HepG2 (cell line): ENCODE data around the gene PEAK1. TPM values are rescaled to one million over a fixed set of nuclear protein-coding genes. Genes with fewer than 3 reads are reported as not detected.

ENCODE experiments used
- KDM6A ChIP-seq: IDR thresholded peaks from 2 replicates; pipeline ENCODE4 v1.6.1; 2016; ENCODE audit warnings: low read depth
- ZBTB8A ChIP-seq: sonication (generic); formaldehyde crosslinking; IDR thresholded peaks from 2 replicates; pipeline ENCODE4 v1.4.0; 2020; ENCODE audit warnings: mild to moderate bottlenecking, low read depth, missing genetic modification reagents, borderline replicate concordance
- ZNF232 ChIP-seq: sonication (generic); formaldehyde crosslinking; IDR thresholded peaks from 2 replicates; pipeline ENCODE4 v1.4.0; 2020; ENCODE audit warnings: missing genetic modification reagents, borderline replicate concordance
- ZNF768 ChIP-seq: sonication (generic); formaldehyde crosslinking; IDR thresholded peaks from 2 replicates; pipeline ENCODE4 v1.4.0; 2020; ENCODE audit warnings: missing genetic modification reagents
- polyA plus RNA-seq, 8 experiments: library from polyadenylated mRNA; depleted of rRNA in 3 of 8; stranded (reverse) in 7 of 8; unstranded in 1 of 8; fragments of >200 nt; fragmentation: Illumina TruSeq in 4 of 8; extraction: Trizol in 4 of 8; gene quantifications; 2 replicates each; pipeline versions ENCODE4 v1.2.1 to v1.2.3, GENCODE V29; 2011 to 2016; ENCODE audit warnings: low read depth in 4 of 8, missing spikeins in 1 of 8, mixed read lengths in 1 of 8; ENCODE audit not compliant: insufficient read depth in 1 of 8
- total RNA-seq, 5 experiments: library from RNA; depleted of rRNA; stranded (reverse); fragments of >200 nt; fragmentation: Illumina TruSeq; extraction: Trizol; gene quantifications; 2 replicates each; pipeline ENCODE4 v1.2.3, GENCODE V29; 2016; ENCODE audit warnings: low read depth in 1 of 5
- TF ChIP-seq, protein P1 (sequence below), 2 experiments: sonication (generic) in 1 of 2; formaldehyde crosslinking in 1 of 2; IDR thresholded peaks; 2 replicates each; pipeline versions ENCODE4 v1.6.1 to v1.9.0; 2014 to 2022; ENCODE audit warnings: antibody characterized with exemption in 1 of 2, borderline replicate concordance in 1 of 2, inconsistent platforms in 1 of 2, low read depth in 1 of 2, missing genetic modification reagents in 1 of 2
- TF ChIP-seq, protein P2 (sequence below): fragments of 450-650 bp; IDR thresholded peaks from 2 replicates; pipeline ENCODE4 v1.6.1; 2016
- TF ChIP-seq, protein P3 (sequence below): sonication (generic); formaldehyde crosslinking; IDR thresholded peaks from 2 replicates; pipeline ENCODE4 v1.5.0; 2020; ENCODE audit warnings: mild to moderate bottlenecking, missing genetic modification reagents, borderline replicate concordance
- TF ChIP-seq, protein P4 (sequence below): sonication (generic); formaldehyde crosslinking; IDR thresholded peaks from 2 replicates; pipeline ENCODE4 v1.8.1; 2023; ENCODE audit warnings: mild to moderate bottlenecking, inconsistent platforms, moderate library complexity, missing genetic modification reagents, borderline replicate concordance
- TF ChIP-seq, protein P5 (sequence below): IDR thresholded peaks from 2 replicates; pipeline ENCODE4 v1.6.1; 2016; ENCODE audit warnings: mild to moderate bottlenecking

PEAK1 gene
- total and polyA plus RNA-seq, 2 of the 13 experiments (the other 11 are each of a cell fraction or from before 2014, with no cell fraction given): 6.0 to 6.6 TPM

DNA sequence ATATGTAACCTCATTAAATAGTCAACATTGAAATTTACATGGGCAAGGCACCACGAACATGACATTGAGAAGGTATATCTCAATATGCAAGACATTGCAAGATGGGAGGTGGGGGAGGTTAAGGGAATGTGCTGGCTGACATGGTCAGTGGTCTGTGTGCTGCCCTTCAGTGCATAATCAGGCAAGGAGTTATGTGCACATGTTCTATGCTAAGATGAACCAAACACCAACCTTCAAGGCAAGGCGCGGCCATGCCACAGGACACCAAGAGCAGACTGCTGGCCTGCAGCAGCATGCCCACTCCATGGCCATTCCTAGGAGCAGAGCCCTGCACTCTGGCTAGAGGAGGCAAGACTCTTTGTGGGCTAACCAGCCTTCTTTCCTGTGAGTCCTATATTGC lies 308.1 kb downstream of the PEAK1 start (continued):
- TF ChIP-seq KDM6A (CRISPR knock-in tag): no peak
- TF ChIP-seq, protein P1, sequence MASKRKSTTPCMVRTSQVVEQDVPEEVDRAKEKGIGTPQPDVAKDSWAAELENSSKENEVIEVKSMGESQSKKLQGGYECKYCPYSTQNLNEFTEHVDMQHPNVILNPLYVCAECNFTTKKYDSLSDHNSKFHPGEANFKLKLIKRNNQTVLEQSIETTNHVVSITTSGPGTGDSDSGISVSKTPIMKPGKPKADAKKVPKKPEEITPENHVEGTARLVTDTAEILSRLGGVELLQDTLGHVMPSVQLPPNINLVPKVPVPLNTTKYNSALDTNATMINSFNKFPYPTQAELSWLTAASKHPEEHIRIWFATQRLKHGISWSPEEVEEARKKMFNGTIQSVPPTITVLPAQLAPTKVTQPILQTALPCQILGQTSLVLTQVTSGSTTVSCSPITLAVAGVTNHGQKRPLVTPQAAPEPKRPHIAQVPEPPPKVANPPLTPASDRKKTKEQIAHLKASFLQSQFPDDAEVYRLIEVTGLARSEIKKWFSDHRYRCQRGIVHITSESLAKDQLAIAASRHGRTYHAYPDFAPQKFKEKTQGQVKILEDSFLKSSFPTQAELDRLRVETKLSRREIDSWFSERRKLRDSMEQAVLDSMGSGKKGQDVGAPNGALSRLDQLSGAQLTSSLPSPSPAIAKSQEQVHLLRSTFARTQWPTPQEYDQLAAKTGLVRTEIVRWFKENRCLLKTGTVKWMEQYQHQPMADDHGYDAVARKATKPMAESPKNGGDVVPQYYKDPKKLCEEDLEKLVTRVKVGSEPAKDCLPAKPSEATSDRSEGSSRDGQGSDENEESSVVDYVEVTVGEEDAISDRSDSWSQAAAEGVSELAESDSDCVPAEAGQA (IDR thresholded peaks at IDR 0.05; ENCODE audit: low read depth): no peak
- TF ChIP-seq, protein P1 (CRISPR knock-in tag; IDR thresholded peaks at IDR 0.05; ENCODE audit: borderline replicate concordance): no peak
- no peak for TF ChIP-seq ZBTB8A (CRISPR knock-in tag)
- TF ChIP-seq, protein P2, sequence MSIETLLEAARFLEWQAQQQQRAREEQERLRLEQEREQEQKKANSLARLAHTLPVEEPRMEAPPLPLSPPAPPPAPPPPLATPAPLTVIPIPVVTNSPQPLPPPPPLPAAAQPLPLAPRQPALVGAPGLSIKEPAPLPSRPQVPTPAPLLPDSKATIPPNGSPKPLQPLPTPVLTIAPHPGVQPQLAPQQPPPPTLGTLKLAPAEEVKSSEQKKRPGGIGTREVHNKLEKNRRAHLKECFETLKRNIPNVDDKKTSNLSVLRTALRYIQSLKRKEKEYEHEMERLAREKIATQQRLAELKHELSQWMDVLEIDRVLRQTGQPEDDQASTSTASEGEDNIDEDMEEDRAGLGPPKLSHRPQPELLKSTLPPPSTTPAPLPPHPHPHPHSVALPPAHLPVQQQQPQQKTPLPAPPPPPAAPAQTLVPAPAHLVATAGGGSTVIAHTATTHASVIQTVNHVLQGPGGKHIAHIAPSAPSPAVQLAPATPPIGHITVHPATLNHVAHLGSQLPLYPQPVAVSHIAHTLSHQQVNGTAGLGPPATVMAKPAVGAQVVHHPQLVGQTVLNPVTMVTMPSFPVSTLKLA: no peak
- TF ChIP-seq, protein P3, sequence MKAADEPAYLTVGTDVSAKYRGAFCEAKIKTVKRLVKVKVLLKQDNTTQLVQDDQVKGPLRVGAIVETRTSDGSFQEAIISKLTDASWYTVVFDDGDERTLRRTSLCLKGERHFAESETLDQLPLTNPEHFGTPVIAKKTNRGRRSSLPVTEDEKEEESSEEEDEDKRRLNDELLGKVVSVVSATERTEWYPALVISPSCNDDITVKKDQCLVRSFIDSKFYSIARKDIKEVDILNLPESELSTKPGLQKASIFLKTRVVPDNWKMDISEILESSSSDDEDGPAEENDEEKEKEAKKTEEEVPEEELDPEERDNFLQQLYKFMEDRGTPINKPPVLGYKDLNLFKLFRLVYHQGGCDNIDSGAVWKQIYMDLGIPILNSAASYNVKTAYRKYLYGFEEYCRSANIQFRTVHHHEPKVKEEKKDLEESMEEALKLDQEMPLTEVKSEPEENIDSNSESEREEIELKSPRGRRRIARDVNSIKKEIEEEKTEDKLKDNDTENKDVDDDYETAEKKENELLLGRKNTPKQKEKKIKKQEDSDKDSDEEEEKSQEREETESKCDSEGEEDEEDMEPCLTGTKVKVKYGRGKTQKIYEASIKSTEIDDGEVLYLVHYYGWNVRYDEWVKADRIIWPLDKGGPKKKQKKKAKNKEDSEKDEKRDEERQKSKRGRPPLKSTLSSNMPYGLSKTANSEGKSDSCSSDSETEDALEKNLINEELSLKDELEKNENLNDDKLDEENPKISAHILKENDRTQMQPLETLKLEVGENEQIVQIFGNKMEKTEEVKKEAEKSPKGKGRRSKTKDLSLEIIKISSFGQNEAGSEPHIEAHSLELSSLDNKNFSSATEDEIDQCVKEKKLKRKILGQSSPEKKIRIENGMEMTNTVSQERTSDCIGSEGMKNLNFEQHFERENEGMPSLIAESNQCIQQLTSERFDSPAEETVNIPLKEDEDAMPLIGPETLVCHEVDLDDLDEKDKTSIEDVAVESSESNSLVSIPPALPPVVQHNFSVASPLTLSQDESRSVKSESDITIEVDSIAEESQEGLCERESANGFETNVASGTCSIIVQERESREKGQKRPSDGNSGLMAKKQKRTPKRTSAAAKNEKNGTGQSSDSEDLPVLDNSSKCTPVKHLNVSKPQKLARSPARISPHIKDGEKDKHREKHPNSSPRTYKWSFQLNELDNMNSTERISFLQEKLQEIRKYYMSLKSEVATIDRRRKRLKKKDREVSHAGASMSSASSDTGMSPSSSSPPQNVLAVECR: no peak
- TF ChIP-seq ZNF232 (CRISPR knock-in tag): no peak
- no peak for TF ChIP-seq ZNF768
- TF ChIP-seq, protein P4, sequence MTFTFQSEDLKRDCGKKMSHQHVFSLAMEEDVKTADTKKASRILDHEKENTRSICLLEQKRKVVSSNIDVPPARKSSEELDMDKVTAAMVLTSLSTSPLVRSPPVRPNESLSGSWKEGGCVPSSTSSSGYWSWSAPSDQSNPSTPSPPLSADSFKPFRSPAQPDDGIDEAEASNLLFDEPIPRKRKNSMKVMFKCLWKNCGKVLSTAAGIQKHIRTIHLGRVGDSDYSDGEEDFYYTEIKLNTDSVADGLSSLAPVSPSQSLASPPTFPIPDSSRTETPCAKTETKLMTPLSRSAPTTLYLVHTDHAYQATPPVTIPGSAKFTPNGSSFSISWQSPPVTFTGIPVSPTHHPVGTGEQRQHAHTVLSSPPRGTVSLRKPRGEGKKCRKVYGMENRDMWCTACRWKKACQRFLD (CRISPR knock-in tag): no peak
- TF ChIP-seq, protein P5, sequence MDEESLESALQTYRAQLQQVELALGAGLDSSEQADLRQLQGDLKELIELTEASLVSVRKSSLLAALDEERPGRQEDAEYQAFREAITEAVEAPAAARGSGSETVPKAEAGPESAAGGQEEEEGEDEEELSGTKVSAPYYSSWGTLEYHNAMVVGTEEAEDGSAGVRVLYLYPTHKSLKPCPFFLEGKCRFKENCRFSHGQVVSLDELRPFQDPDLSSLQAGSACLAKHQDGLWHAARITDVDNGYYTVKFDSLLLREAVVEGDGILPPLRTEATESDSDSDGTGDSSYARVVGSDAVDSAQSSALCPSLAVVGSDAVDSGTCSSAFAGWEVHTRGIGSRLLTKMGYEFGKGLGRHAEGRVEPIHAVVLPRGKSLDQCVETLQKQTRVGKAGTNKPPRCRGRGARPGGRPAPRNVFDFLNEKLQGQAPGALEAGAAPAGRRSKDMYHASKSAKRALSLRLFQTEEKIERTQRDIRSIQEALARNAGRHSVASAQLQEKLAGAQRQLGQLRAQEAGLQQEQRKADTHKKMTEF: no peak
